ENCODE results near the gene ZNF667.

GRCh38 chr19:56403261-56403660, 73.9 kb downstream of the ZNF667 start:
- no peak for TF ChIP-seq FOSL2 (IDR thresholded peaks at IDR 0.05)
- no peak for TF ChIP-seq FOSL2 (CRISPR knock-in tag; IDR thresholded peaks at IDR 0.05)
- no peak for TF ChIP-seq CTCF (IDR thresholded peaks at IDR 0.05)
- TF ChIP-seq CEBPB (IDR thresholded peaks at IDR 0.05): no peak
- TF ChIP-seq MAX (IDR thresholded peaks at IDR 0.05): no peak
- TF ChIP-seq ESRRA (IDR thresholded peaks at IDR 0.05; ENCODE audit: borderline replicate concordance, low read length): no peak
